GM21360 (cell line): ENCODE measurements around the gene NLGN1.
"Not testable (repeated sequence)": the region's sequence is repeated elsewhere in the genome, so short reads cannot be mapped to it uniquely, and the experiment has no call there.

Source experiments
- ATAC-seq: cut with Tn5 transposase; IDR thresholded peaks from one replicate; pipeline ENCODE4 v1.9.1; 2021; ENCODE audit warnings: mild to moderate bottlenecking, moderate library complexity; ENCODE audit not compliant: unreplicated experiment

The NLGN1 gene

DNA sequence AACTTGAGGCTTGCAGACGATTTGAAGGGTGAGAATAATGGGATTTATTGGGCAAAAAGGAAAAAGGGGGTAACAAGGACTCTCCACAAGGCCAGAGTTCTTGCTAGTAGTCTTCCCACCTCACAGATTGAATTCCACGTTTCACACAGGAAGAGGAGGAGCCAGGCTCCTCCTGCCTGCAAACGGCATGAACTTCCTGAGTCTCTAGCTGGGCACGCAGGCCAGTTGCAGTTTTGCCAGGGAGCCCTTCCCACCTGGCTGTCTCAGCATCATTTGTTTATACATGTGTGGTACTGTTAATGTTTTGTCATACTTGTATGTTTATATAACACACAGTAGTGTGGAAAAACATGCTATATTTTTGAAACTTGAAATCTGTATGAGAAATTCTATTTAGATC lies 155.0 kb downstream of the NLGN1 start:
- no peak for ATAC-seq

- ATAC-seq = no peak
Measured at GRCh38 chr3:173553635-173554280, 156.2 kb downstream of the NLGN1 start.

GRCh38 chr3:173556546-173556945 lies 159.0 kb downstream of the NLGN1 start:
- no peak for ATAC-seq

- ATAC-seq = no peak
Measured at GRCh38 chr3:173567997-173568396, 170.5 kb downstream of the NLGN1 start.

DNA sequence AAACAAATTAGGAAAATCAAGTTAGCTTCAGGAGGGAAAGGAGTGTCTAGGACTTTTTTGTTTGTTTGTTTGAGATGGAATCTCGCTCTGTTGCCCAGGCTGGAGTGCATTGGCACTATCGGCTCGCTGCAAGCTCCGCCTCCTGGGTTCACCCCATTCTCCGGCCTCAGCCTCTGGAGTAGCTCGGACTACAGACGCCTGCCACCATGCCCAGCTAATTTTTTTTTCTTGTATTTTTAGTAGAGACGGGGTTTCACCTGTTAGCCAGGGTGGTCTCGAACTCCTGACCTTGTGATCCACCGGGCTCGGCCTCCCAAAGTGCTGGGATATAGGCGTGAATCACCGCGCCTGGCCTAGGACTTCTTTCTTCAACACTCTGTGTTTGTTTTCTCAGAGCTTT lies 171.1 kb downstream of the NLGN1 start:
- ATAC-seq = no peak

DNA sequence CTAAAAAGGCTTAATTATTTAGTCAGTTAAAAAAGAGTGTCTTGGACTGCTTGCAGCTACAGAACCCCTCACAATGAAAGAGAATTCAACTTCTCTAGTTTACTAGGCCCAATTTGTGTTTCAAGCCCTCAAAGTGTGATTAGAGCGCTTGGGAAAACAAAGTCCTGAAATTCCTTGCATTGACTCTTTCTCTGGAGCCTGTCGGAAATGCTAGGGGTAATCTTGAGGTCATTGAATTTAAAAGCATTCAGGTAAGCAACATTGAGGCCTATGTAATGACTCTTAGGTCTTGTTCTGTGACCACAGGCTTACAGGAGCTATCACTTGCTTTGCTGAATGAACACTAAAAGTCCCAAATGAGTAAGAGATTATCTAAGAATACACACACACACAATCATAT lies 186.0 kb downstream of the NLGN1 start:
- no peak for ATAC-seq

DNA sequence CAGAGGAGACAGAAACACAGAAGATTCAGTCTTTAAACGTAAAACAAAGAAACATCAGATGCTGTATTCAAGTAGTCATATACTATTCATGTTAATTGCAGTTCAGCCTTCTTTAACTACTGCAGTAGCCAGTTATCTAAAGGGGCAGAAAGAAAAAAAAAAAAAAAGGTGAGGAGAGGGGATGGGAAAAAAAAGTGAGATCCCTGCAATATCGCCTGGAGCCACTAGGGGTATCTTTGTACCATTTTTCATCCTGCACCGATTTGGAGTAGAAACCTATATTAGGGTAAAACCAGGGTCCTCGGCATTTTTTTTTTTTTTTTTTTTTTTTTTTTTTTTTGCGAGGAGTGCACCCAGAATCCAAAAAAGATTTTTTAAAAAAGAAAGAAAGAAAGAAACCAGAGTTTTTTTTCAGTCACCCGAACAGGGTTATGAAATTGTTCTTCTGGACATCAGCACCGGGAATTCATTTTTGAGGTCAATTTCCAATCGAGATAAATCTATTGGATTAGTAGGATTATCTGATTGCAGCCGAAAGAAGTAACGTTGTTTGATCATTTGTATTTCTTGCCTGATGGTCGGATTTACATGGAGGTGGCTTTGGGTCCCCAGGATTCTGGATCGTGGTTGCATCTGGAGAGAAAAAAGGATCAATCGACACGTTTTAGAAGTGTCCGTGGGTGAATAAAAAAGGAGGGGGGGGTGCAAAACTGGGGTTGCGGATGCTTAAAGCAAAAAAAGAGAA lies 186.7 kb downstream of the NLGN1 start:
- no peak for ATAC-seq

GRCh38 chr3:173584838-173585831 lies 187.6 kb downstream of the NLGN1 start:
- no peak for ATAC-seq

GRCh38 chr3:173586166-173586565 lies 188.6 kb downstream of the NLGN1 start:
- ATAC-seq = no peak

- no peak for ATAC-seq
Measured at GRCh38 chr3:173587055-173587454, 189.5 kb downstream of the NLGN1 start.

GRCh38 chr3:173588556-173588955 lies 191.0 kb downstream of the NLGN1 start:
- ATAC-seq = no peak

GRCh38 chr3:173589116-173589515 lies 191.6 kb downstream of the NLGN1 start:
- ATAC-seq = no peak

DNA sequence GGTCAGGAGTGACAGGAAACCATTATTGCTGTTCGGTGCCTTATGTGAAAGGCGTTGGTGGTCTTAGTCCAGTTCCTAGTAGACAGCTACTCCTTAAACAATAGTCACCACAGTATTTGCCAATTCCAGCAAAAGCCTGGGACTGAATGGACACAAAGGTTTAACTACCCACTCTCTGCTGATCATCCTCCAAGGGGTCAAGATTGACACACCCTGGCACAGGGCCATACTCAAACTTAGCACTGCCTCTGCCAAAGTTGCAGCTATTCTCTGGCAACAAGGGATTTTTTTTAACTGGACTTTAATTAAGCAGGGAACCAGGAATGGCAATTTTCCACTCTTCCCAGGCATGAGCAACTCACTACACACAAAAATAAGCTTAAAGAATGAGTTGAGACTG lies 193.9 kb downstream of the NLGN1 start:
- no peak for ATAC-seq

GRCh38 chr3:173594881-173595280 lies 197.3 kb downstream of the NLGN1 start:
- not testable (repeated sequence) for ATAC-seq

DNA sequence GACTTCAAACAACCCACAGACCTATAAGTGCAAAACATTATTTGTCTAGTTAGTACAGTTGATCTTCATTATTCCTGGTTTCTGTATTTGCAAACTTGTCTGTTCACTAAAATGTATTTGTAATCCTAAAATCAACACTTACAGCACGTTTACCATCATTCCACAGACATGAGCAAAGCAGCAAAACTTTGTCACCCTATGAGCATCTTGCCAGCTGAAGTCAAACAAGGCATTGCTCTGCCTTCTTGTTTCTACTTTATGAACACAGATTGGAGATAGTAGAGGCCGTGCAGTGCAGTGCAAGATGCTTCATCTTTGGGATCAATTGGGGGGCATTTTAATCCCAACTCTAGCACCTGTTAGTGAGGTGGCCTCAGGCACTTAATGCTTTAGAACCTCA lies 202.1 kb downstream of the NLGN1 start:
- ATAC-seq = no peak

- ATAC-seq = no peak
Measured at GRCh38 chr3:173614522-173614921, 217.0 kb downstream of the NLGN1 start.

DNA sequence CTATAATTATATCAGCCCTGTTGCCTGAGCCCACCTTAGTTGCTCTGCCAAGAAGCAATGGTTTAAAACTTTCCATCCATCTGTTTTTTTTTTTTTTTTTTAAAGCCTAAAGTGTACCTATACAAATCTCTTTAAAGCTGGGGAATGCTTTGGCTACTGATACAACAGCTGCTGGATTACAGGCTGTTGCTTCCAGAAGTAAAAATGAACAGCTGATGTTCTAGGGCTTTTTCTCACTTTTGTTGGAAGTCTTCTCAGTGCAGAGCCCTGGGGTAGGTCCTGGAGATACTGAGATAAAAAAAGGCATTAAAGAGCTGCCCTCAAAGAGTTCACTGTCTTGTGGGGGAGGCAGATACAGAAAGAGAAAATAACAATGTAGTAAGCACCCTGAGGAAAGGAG lies 218.1 kb downstream of the NLGN1 start:
- ATAC-seq = no peak

DNA sequence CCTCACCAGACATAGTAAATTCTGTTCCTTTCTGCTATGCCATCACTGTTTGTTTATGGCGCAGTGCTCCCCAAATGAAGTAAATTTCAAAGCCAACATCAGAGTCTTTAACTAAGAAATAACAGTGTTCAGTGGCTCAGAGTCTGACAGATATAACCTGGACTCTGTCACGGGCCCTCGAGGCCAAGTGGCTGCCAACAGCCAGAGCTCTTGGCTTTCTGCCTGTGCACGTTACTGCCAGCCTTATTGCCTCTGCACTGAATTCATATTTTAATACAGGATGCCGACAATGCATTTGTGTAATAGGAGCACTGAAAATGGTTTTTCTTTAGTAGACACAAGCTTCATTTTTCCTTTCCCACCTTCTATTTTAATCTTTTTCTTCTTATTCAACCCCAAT lies 219.9 kb downstream of the NLGN1 start:
- no peak for ATAC-seq

- no peak for ATAC-seq
Measured at GRCh38 chr3:173618148-173618547, 220.6 kb downstream of the NLGN1 start.

GRCh38 chr3:173618703-173619102 lies 221.2 kb downstream of the NLGN1 start:
- no peak for ATAC-seq

- ATAC-seq = no peak
Measured at GRCh38 chr3:173622166-173622565, 224.6 kb downstream of the NLGN1 start.
